Nephron (organoid): ENCODE measurements around the gene STXBP2.

Experiments
- H3K27ac Mint-ChIP-seq, 3 experiments: 2 replicates each; pipeline ENCODE4 v1.8.0; 2020; ENCODE audit warnings: mixed read lengths in 3 of 3, mild to moderate bottlenecking in 2 of 3, moderate library complexity in 1 of 3
- H3K27me3 Mint-ChIP-seq: 2 replicates; pipeline ENCODE4 v1.8.0; 2021; ENCODE audit warnings: low read depth, mild to moderate bottlenecking, moderate library complexity, mixed read lengths
- H3K36me3 Mint-ChIP-seq: 2 replicates; pipeline ENCODE4 v1.8.0; 2020; ENCODE audit warnings: low read depth, mixed read lengths
- H3K4me1 Mint-ChIP-seq: 2 replicates; pipeline ENCODE4 v1.8.0; 2020; ENCODE audit warnings: mixed read lengths
- H3K4me3 Mint-ChIP-seq, 3 experiments: 2 replicates each; pipeline ENCODE4 v1.8.0; 2020; ENCODE audit warnings: mild to moderate bottlenecking in 3 of 3, mixed read lengths in 3 of 3, moderate library complexity in 2 of 3
- H3K9me3 Mint-ChIP-seq: 2 replicates; pipeline ENCODE4 v1.8.0; 2020; ENCODE audit warnings: mixed read lengths
- TF ChIP-seq, protein P1 (sequence below), 3 experiments: fragments of 200-600 bp; sonication (generic); IDR thresholded peaks; one replicate each; pipeline ENCODE4 v1.5.0; 2021; ENCODE audit warnings: antibody characterized with exemption in 3 of 3; ENCODE audit not compliant: unreplicated experiment in 3 of 3

STXBP2 gene

DNA sequence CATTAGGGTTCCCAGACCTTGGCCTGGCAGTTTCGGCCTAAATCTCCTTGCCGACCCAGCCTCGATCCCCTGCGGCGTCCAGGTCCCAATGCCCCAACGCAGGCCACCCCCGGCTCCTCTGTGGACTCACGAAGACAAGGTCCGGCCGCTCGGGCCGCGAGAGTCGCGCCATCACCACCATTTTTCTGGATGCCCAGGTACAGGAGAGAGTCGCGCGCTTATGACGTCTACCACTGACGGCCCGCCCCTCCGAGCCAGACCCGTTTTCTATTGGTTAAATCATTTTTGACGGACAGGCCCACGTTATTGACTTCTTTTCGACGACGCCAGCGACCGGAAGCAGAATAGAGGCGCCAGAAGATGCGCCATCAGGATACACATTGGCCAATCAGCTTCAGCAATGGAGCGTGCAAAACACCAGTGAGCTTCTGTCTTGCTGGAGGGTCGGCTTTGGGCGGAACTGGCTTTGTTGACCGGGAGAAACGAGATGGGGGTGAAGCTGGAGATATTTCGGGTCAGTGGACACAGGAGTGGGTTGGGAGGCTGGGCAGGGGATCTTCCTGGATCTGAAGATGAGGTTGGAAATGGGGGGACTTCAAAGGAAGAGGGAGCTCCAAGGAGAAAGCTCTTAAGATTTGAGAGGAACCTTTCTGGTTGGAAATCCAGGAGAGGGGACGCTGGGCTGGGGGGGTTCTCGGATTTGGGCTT, 7.4 kb upstream of the STXBP2 start, which contains the start of the genes PET100 and XAB2:
Gene PET100 (plus strand): TSS at position 447 of the 708 bp plus-strand sequence. CDS start 41 bp downstream, at position 488.
Gene XAB2 (minus strand): TSS at position 199 of the 708 bp plus-strand sequence. CDS start 18 bp downstream, at position 181.
- TF ChIP-seq, protein P1, sequence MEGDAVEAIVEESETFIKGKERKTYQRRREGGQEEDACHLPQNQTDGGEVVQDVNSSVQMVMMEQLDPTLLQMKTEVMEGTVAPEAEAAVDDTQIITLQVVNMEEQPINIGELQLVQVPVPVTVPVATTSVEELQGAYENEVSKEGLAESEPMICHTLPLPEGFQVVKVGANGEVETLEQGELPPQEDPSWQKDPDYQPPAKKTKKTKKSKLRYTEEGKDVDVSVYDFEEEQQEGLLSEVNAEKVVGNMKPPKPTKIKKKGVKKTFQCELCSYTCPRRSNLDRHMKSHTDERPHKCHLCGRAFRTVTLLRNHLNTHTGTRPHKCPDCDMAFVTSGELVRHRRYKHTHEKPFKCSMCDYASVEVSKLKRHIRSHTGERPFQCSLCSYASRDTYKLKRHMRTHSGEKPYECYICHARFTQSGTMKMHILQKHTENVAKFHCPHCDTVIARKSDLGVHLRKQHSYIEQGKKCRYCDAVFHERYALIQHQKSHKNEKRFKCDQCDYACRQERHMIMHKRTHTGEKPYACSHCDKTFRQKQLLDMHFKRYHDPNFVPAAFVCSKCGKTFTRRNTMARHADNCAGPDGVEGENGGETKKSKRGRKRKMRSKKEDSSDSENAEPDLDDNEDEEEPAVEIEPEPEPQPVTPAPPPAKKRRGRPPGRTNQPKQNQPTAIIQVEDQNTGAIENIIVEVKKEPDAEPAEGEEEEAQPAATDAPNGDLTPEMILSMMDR (IDR thresholded peaks at IDR 0.05; ENCODE audit: unreplicated experiment in 3 of 3) = no peak
- peak within 1 kb of the TSS; percentile 91 to 95 (median 94) for H3K4me3 Mint-ChIP-seq
- H3K27ac Mint-ChIP-seq = peak within 1 kb of the TSS; percentile 65 to 92 (median 88)
- peaks cover 8% of the 10 kb centered on the region for H3K36me3 Mint-ChIP-seq
- H3K4me1 Mint-ChIP-seq = peaks cover 21% of the 10 kb centered on the region
- H3K27me3 Mint-ChIP-seq = no peaks in the 10 kb centered on the region
- no peaks in the 10 kb centered on the region for H3K9me3 Mint-ChIP-seq

DNA sequence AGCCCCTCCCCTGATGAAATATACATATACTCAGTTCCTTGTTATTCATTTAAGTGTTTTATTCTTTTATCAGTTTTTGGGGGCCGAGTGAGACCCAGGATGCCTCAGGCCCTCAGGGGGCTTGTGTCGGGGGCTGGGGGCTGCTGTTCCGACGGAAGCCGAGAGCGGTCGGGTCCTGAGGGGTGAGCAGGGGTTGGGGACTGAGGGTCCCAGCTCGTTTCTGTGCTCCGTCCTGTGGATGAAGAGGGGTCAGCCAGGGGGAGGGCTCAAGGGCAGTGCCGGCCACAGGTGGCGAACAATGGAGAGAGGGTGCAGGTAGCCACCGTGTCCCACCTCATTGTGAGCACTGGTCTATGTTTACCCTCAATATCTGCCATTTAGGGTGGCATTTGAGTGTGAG, 5.3 kb upstream of the STXBP2 start:
- Mint-ChIP-seq H3K36me3 (peaks cover 7% of the 10 kb centered on the region), H3K9me3 (no peaks in the 10 kb centered on the region), H3K4me3 (peak overlapping the region; percentile 39 to 63 (median 63)), H3K27me3 (peaks cover 17% of the 10 kb centered on the region), H3K4me1 (peaks cover 21% of the 10 kb centered on the region), H3K27ac (no peak overlapping the region)
- TF ChIP-seq, protein P1 (IDR thresholded peaks at IDR 0.05; ENCODE audit: unreplicated experiment in 3 of 3) = no peak

DNA sequence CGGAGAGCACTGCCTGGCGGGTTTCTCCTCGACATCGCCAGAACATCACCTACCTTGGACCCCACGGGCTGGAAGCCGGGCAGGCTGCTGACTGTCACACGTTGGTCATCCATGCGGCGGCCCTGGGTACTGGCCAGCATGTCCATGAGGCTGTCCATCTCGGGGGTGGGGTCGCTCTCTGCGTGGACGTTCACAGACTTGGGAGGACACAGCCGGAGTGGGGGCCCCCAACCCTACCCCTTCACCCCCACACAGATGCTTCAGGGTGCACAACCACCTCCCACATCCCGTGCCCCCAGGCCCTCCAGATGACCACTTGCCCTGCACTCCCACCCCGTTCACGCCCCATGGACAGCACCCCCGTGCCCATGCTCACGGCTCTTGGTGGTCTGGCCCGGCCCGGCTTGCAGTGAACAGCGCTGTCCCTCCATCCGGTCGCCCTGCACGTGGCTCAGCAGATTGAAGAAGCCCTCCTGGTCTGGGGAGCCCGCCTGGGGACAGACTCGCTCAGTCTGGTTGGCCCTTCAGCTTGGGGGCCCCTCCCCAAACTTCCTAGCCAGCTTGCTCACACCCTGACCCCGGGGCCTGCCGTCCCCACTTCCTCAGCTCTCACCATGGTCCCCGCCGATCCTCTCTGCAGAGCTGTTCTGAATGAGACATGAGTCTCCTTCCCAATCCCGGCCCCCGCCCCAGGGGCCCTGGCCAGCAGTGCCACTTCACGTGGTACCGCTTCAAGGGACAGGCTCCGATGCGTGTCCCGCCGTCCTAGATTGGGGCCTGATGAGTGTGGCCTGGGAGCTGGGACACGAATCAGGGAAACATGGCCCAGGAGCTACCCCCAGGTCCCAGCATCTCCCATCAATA, 4.3 kb upstream of the STXBP2 start:
- H3K27me3 Mint-ChIP-seq = peaks cover 27% of the 10 kb centered on the region
- H3K4me1 Mint-ChIP-seq = peaks cover 21% of the 10 kb centered on the region
- TF ChIP-seq, protein P1 (IDR thresholded peaks at IDR 0.05; ENCODE audit: unreplicated experiment in 3 of 3) = no peak
- H3K36me3 Mint-ChIP-seq = peaks cover 4% of the 10 kb centered on the region
- no peaks in the 10 kb centered on the region for H3K9me3 Mint-ChIP-seq
- H3K4me3 Mint-ChIP-seq = peak overlapping the region in 2 of 3 experiments; percentile 6 to 37
- no peak overlapping the region for H3K27ac Mint-ChIP-seq

- H3K4me1 Mint-ChIP-seq = peaks cover 16% of the 10 kb centered on the region
- H3K4me3 Mint-ChIP-seq = peak within 1 kb of the TSS; percentile 42 to 67 (median 56)
- peaks cover 4% of the 10 kb centered on the region for H3K36me3 Mint-ChIP-seq
- TF ChIP-seq, protein P1 (IDR thresholded peaks at IDR 0.05; ENCODE audit: unreplicated experiment in 3 of 3) = no peak
- no peak within 1 kb of the TSS for H3K27ac Mint-ChIP-seq
- H3K9me3 Mint-ChIP-seq = no peaks in the 10 kb centered on the region
- H3K27me3 Mint-ChIP-seq = peaks cover 33% of the 10 kb centered on the region
These were observed 3.2 kb upstream of the STXBP2 start, which contains the start of gene PCP2 for GRCh38 chr19:7633698-7634097. PCP2 (minus strand) TSS chr19:7633719; CDS start chr19:7633457, 262 bp downstream.

- Mint-ChIP-seq H3K36me3 (no peaks in the 10 kb centered on the region), H3K27me3 (peaks cover 38% of the 10 kb centered on the region), H3K4me3 (peak overlapping the region; percentile 65 to 71 (median 71)), H3K27ac (no peak overlapping the region), H3K9me3 (no peaks in the 10 kb centered on the region), H3K4me1 (no peaks in the 10 kb centered on the region)
- TF ChIP-seq, protein P1 (IDR thresholded peaks at IDR 0.05; ENCODE audit: unreplicated experiment in 3 of 3) = no peak
These were observed 1.2 kb upstream of the STXBP2 start for GRCh38 chr19:7635670-7636069.
